ENCODE results near the gene CCDC116.

DNA sequence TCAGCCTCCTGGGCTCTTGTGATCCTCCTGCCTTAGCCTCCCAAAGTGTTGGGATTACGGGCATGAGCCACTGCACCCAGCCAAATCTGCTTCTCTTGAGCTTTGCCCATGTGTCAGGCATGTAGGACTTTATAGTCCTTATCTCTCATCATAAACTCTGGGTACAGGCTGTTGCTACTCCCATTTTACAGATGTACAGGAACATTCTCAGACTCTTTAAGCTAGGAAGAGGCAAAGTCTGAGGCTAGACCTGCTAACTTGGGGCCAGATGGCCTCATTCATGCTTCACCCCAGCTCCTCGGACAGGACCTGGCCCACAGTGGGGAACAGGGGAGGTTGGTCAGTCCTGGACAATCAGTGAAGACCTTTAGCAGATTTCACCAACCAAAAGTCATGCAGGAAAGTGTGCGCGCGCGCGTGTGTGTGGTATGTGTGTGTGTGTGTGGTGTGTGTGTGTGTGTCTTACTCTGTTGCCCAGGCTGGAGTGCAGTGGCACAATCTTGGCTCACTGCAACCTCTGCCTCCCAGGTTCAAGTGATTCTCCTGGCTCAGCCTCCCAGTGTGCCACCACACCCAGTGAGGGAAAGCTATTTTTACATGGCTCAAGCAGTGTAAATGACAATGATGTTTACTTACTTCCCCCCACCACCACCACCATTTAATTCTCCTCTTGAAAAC is 26.5 kb upstream of the CCDC116 start:
- TF ChIP-seq EZH2 (optimal IDR thresholded peaks at IDR 0.05; ENCODE audit: low read depth, low read length): no peak
- TF ChIP-seq, protein P1, sequence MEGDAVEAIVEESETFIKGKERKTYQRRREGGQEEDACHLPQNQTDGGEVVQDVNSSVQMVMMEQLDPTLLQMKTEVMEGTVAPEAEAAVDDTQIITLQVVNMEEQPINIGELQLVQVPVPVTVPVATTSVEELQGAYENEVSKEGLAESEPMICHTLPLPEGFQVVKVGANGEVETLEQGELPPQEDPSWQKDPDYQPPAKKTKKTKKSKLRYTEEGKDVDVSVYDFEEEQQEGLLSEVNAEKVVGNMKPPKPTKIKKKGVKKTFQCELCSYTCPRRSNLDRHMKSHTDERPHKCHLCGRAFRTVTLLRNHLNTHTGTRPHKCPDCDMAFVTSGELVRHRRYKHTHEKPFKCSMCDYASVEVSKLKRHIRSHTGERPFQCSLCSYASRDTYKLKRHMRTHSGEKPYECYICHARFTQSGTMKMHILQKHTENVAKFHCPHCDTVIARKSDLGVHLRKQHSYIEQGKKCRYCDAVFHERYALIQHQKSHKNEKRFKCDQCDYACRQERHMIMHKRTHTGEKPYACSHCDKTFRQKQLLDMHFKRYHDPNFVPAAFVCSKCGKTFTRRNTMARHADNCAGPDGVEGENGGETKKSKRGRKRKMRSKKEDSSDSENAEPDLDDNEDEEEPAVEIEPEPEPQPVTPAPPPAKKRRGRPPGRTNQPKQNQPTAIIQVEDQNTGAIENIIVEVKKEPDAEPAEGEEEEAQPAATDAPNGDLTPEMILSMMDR (IDR thresholded peaks at IDR 0.05; ENCODE audit: low read length): no peak

Measured in MM.1S (cell line).